ENCODE measurements around the gene HNRNPA3. TPM values are rescaled to one million over a fixed set of nuclear protein-coding genes. Genes with fewer than 3 reads are reported as not detected.
A peak's percentile ranks its signal among the peaks of the same experiment; 100 is the strongest.
"Not testable (repeated sequence)": the region's sequence is repeated elsewhere in the genome, so short reads cannot be mapped to it uniquely, and the experiment has no call there.

HNRNPA3 gene
- total RNA-seq, 2 experiments from 2014 or later: 292 to 308 TPM

GRCh38 chr2:177243476-177243875, 30.9 kb downstream of the HNRNPA3 start:
- peaks cover 79% of the 10 kb centered on the region for H3K4me1 Mint-ChIP-seq (ENCODE audit: low read depth)
- POLR2A ChIA-PET: interaction anchor here (0.7 to 1.5 kb wide), 6 partner anchors 11 to 29 kb away, joined by 3 to 5 read pairs (median 3); no protein-coding TSS in a partner anchor
- CTCF ChIA-PET: no interaction called here
- TF ChIP-seq, protein P1, sequence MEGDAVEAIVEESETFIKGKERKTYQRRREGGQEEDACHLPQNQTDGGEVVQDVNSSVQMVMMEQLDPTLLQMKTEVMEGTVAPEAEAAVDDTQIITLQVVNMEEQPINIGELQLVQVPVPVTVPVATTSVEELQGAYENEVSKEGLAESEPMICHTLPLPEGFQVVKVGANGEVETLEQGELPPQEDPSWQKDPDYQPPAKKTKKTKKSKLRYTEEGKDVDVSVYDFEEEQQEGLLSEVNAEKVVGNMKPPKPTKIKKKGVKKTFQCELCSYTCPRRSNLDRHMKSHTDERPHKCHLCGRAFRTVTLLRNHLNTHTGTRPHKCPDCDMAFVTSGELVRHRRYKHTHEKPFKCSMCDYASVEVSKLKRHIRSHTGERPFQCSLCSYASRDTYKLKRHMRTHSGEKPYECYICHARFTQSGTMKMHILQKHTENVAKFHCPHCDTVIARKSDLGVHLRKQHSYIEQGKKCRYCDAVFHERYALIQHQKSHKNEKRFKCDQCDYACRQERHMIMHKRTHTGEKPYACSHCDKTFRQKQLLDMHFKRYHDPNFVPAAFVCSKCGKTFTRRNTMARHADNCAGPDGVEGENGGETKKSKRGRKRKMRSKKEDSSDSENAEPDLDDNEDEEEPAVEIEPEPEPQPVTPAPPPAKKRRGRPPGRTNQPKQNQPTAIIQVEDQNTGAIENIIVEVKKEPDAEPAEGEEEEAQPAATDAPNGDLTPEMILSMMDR (IDR thresholded peaks at IDR 0.05): no peak
- peak overlapping the region; percentile 69 for H3K27ac Mint-ChIP-seq
- no peaks in the 10 kb centered on the region for H3K9me3 Mint-ChIP-seq
- peaks cover 36% of the 10 kb centered on the region for H3K36me3 Mint-ChIP-seq (ENCODE audit: low read depth)
- H3K27me3 Mint-ChIP-seq: no peaks in the 10 kb centered on the region
- DNase-seq (no peak), ATAC-seq (no peak)
- intact Hi-C loops (cut with micrococcal nuclease): no loop called here
- no peak overlapping the region for H3K4me3 Mint-ChIP-seq

DNA sequence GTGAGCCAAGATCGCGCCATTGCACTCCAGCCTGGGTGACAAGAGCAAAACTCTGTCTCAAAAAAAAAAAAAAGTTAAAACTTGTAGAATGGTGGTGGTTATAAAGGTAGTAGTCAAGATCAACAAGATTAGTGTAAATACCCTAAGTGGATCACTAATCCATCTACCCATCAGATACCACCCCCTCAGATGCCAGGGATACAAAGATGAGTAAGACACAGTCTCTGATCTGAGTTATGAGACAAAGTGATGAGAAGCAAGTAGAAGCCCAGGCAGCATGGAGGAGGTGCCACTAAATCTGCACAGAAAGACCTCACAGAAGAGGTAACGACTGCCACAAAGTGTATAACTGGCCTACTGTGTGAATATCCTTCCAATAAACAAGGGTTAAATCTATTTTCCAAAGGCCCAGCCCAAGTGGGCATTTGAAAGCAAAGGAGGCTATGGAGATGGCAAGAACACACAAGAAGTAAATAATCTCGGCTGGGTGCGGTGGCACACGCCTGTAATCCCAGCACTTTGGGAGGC, 31.7 kb downstream of the HNRNPA3 start:
- Mint-ChIP-seq H3K4me1 (ENCODE audit: low read depth) (peaks cover 77% of the 10 kb centered on the region), H3K9me3 (no peaks in the 10 kb centered on the region), H3K36me3 (ENCODE audit: low read depth) (peaks cover 37% of the 10 kb centered on the region), H3K27ac (peak overlapping the region; percentile 75), H3K4me3 (no peak overlapping the region), H3K27me3 (no peaks in the 10 kb centered on the region)
- ATAC-seq (peak; percentile 45), DNase-seq (no peak)
- CTCF ChIA-PET: no interaction called here
- TF ChIP-seq, protein P1 (IDR thresholded peaks at IDR 0.05): no peak
- POLR2A ChIA-PET: interaction anchor here (0.8 to 2.5 kb wide), 5 partner anchors 10 to 30 kb away, joined by 3 to 18 read pairs (median 4); partner anchors contain the start of gene NFE2L2
- intact Hi-C loops (cut with micrococcal nuclease): no loop called here

DNA sequence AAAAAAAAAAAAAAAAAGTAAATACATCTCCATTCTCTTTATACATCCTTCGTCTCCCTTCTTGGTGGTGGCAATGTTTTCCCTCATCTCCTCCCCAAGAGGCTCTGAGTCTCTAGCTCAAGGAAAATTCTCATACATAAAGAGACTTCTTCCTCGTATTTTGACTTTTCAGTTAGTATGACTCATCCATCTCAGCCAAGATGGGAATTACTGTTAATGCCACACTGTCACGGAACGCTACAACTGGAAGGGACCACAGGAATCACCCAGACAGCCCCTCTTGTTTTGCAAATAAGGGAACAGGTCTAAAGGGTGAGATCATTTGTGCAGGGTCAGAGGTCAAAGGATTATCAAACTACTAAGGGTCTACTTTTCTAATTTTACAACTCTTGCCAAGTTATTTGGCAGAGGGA, 32.4 kb downstream of the HNRNPA3 start:
- Mint-ChIP-seq H3K4me3 (no peak overlapping the region), H3K36me3 (ENCODE audit: low read depth) (peaks cover 36% of the 10 kb centered on the region)
- no peak for ATAC-seq

GRCh38 chr2:177246000-177246399, 33.4 kb downstream of the HNRNPA3 start:
- Mint-ChIP-seq H3K27me3 (no peaks in the 10 kb centered on the region), H3K9me3 (no peaks in the 10 kb centered on the region), H3K4me3 (no peak overlapping the region), H3K27ac (peak overlapping the region; percentile 84), H3K36me3 (ENCODE audit: low read depth) (peaks cover 40% of the 10 kb centered on the region), H3K4me1 (ENCODE audit: low read depth) (peaks cover 77% of the 10 kb centered on the region)
- CTCF ChIA-PET: interaction anchor here (0.9 kb wide), 1 partner anchor 81 kb away, joined by 3 read pairs; no protein-coding TSS in a partner anchor
- ATAC-seq (no peak), DNase-seq (no peak)
- TF ChIP-seq, protein P1 (IDR thresholded peaks at IDR 0.05): no peak
- intact Hi-C loops (cut with micrococcal nuclease): no loop called here
- POLR2A ChIA-PET: interaction anchor here (0.6 to 2.5 kb wide), 2 partner anchors 18 to 29 kb away, joined by 3 to 18 read pairs; partner anchors contain the start of gene NFE2L2

More for the DNA sequence above, 32.4 kb downstream of the HNRNPA3 start:
- Mint-ChIP-seq H3K27ac (peak overlapping the region; percentile 84), H3K4me1 (ENCODE audit: low read depth) (peaks cover 77% of the 10 kb centered on the region), H3K9me3 (no peaks in the 10 kb centered on the region), H3K27me3 (no peaks in the 10 kb centered on the region)
- POLR2A ChIA-PET: interaction anchor here (0.6 to 2.5 kb wide), 3 partner anchors 19 to 28 kb away, joined by 3 to 18 read pairs (median 4); partner anchors contain the start of gene NFE2L2
- DNase-seq: no peak
- intact Hi-C loops (cut with micrococcal nuclease): no loop called here
- TF ChIP-seq, protein P1 (IDR thresholded peaks at IDR 0.05): no peak
- CTCF ChIA-PET: interaction anchor here (0.9 kb wide), 1 partner anchor 80 kb away, joined by 3 read pairs; no protein-coding TSS in a partner anchor

DNA sequence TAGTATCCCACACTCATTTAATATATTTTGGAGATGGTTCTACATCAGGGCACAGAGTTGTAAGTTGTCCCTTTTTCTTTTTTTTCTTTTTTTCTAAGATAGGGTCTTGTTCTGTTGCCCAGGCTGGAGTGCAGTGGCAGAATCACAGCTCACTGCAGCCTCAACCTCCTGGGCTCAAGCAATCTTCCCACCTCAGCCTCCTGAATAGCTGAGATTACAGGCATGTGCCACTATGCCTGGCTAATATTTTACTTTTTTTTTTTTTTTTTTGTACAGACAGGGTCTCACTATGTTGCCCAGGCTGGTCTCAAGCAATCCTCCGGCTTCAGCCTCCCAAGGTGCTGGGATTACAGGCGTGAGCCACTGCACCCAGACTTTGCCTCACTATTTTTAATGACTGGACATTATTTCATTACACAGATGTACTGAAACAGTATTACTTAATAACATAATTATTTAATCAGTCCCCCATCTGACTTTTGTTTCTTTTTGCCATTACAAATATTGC, 34.0 kb downstream of the HNRNPA3 start:
- intact Hi-C loops (cut with micrococcal nuclease); H3K4me3 Mint-ChIP-seq; H3K27me3 Mint-ChIP-seq; DNase-seq; CTCF ChIA-PET; ATAC-seq; H3K9me3 Mint-ChIP-seq: not testable (repeated sequence)
- POLR2A ChIA-PET: interaction anchor here (2.5 kb wide), 1 partner anchor 18 kb away, joined by 18 read pairs; the partner anchor contains the start of gene NFE2L2
- peak overlapping the region; percentile 84 for H3K27ac Mint-ChIP-seq
- peaks cover 43% of the 10 kb centered on the region for H3K36me3 Mint-ChIP-seq (ENCODE audit: low read depth)
- H3K4me1 Mint-ChIP-seq (ENCODE audit: low read depth): peaks cover 77% of the 10 kb centered on the region

All from activated CD8-positive, alpha-beta T cell treated with anti-CD3 and anti-CD28 coated beads for 36 hours (primary cell).